Transverse colon (tissue), 3 donors: ENCODE data around the gene FSTL3.
A peak's percentile ranks its signal among the peaks of the same experiment; 100 is the strongest.

Source experiments
- EP300 ChIP-seq: sonication (generic); formaldehyde crosslinking; IDR thresholded peaks from one replicate; pipeline ENCODE4 v1.6.1; 2017; ENCODE audit warnings: antibody characterized with exemption, low read depth
- POLR2A ChIP-seq: fragments of 450-650 bp; IDR thresholded peaks from one replicate; pipeline ENCODE4 v1.6.1; 2016; ENCODE audit warnings: antibody characterized with exemption, mild to moderate bottlenecking, moderate library complexity
- POLR2AphosphoS5 ChIP-seq, 3 donors: sonication (generic); formaldehyde crosslinking; IDR thresholded peaks; one replicate each; pipeline ENCODE4 v1.6.1; 2016; ENCODE audit warnings: antibody characterized with exemption in 3 of 3

- TF ChIP-seq EP300, result peak; percentile 75
- TF ChIP-seq POLR2AphosphoS5 (IDR thresholded peaks at IDR 0.05), result peak; percentile 45 to 78 (median 50)
- no peak for TF ChIP-seq POLR2A
Measured at GRCh38 chr19:679418-680286, 3.5 kb downstream of the FSTL3 start.
